SH-SY5Y (cell line): ENCODE data around the gene FBXO38.

Experiments used
- GATA2 ChIP-seq: IDR thresholded peaks from 2 replicates; pipeline ENCODE4 v1.6.1; 2011; ENCODE audit warnings: mild to moderate bottlenecking, low read depth, low read length
- GATA3 ChIP-seq: IDR thresholded peaks from 2 replicates; pipeline ENCODE4 v1.6.1; 2011; ENCODE audit warnings: low read depth, mild to moderate bottlenecking, low read length, moderate library complexity

FBXO38 gene

DNA sequence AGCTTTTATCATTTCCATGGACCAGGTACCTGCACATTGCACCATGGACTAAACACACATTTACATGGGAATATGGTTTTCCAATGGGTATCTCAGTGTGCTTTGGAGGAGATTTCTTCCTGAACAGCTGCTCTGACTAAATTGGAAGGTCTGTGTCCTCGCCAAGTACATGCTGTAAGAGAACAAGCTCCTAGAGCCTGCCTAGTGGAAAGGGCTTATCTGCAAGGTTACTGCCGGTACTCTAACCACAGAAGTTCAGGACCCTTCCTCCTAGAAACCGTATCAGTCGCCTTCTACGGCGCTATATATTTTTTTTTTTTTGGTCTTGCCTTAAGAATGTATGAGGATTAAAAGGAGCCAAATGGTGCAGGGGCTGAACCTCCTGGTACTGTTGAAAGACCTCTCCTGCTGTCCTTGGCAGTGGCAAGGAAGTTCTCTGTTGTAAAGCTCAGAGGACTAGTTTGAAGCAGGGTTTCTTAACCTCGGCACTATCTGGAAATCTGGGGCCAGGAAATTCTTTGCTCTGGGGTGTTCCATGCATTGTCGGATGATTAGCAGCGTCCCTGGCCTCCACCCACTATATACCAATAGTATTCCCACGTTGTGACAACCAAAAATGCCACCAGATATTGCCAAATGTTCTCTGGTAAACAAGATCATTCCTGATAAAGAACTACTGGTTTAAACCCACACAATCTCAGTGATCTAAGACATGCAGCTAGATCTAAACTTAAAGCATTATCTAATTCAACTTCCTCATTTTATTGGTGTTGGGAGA is 107.4 kb downstream of the FBXO38 start:
- no peak for TF ChIP-seq GATA2
- TF ChIP-seq GATA3: no peak

GRCh38 chr5:148491793-148492184 is 108.0 kb downstream of the FBXO38 start:
- TF ChIP-seq GATA2 (no peak), GATA3 (no peak)

DNA sequence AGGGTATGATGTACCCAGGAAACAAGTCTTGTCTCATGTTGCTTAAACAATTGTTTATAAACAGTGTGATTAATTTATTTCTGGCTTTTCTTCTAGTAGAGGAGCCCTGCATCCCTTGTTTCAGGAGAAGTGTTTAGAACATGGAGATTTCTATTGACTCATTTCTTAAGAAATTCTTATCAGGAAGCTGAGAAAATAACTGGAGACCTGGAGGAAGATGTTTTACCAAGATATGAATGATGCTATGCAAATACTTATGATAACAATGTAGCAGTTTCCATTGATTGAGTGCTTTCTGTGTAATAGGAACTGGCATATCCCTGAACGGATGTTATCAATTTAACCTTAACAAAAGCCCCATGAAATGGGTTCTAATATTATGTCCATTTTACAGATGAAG is 108.6 kb downstream of the FBXO38 start:
- no peak for TF ChIP-seq GATA3
- no peak for TF ChIP-seq GATA2
